Muscle of back (tissue), 11 donors: ENCODE results near the gene GP1BB. TPM values are rescaled to one million over a fixed set of nuclear protein-coding genes. Genes with fewer than 3 reads are reported as not detected.

Source experiments
- DNase-seq, 3 donors: peaks; one replicate each; pipeline versions ENCODE4 v3.0.0 to v3.0.0-alpha.2; 2013
- polyA plus RNA-seq, 10 donors: library from polyadenylated mRNA; unstranded; fragments of 120-200 nt; gene quantifications; one replicate each; pipeline ENCODE4 v1.2.1, GENCODE V29; 2013; ENCODE audit not compliant: insufficient read length in 10 of 10

GP1BB gene
- polyA plus RNA-seq, 10 donors, result 4.2 to 15.9 (median 12.4) TPM

DNA sequence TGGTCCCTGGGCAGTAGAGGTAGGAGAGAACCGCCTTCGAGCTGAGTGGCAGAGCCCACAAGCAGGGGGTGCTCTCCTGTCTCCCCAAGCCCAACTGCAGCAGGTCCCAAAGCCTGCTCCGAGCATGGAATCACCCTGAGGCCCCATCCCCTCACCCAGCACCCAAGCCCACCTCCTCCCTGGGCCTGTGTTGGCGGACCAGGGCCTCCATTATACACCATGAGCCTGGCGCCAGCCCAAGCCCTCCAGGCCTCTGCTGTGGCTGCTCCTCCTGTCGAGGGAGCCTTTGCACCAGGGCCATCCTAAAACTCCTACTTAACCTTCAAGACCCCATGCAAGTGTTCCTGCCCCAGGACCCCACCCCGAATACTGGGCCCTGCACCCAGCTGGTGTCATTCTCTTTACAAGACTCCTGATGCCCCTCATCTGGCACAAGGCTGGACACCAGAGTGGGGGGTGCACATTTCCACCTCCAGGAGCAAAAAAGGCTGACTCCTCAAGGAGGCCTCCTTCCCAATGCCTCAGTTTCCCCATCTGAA lies 16.6 kb downstream of the GP1BB start:
- DNase-seq, result no peak

GRCh38 chr22:19740586-19740985 lies 17.2 kb downstream of the GP1BB start:
- DNase-seq, result no peak

DNA sequence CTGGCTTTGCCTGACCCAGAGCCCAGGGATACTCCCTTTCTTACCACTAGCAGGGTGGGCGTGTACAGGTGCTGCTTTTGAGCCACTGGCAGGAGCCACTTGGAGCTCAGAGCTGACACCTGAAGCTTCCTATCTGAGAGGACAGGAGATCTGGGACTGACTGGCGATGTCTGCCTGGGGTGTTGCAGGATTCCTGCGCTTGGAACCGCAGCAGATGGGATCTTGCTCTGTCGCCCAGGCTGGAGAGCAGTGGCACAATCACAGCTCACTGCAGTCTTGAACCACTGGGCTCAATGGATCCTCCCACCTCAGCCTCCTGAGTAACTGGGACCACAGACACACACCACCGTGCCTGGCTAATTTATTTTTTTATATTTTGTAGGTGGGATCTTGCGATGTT lies 17.7 kb downstream of the GP1BB start:
- no peak for DNase-seq

DNA sequence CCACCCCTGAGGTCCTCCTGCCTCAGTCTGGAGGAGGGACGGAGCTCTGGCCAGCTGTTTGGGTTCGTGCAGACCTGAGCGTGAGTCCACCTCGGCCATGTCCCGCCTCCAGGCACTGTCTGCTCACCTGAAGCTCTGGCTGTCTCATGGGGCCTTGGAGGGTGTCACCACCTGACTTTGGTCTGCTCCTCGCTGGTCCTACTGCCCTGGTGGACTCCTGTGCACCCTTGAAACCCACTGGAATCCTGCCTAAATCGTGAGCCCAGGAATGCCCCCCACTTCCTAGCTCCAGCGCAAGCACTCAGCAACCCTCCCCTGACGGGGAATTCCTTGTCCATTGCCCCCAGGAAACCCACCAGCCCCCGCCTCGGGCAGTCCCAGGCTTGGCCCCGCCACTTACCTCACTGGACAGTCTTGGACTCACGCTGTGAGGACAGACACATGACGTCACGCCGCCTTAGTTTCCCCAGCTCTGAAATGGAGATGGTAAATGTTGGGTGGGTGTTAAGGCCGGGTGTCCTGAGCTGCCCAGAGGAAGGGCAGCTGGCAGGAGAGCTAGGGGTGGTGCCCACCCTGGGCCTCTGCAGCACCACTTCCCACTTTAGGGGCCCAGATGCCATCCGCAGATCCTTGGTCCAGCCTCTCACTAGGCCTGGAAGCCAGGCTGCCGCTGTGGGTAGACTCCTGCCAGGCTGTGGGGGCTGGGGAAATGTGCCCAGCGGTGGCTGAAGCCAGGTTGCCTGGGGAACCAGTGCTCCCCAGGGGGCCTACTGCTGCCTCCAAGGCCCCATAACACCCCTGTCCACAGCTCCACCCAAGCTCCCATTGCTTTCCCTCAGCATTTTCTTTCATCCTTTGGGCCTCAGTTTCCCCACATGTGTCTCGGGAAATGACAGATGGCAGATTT lies 19.1 kb downstream of the GP1BB start:
- no peak for DNase-seq

DNA sequence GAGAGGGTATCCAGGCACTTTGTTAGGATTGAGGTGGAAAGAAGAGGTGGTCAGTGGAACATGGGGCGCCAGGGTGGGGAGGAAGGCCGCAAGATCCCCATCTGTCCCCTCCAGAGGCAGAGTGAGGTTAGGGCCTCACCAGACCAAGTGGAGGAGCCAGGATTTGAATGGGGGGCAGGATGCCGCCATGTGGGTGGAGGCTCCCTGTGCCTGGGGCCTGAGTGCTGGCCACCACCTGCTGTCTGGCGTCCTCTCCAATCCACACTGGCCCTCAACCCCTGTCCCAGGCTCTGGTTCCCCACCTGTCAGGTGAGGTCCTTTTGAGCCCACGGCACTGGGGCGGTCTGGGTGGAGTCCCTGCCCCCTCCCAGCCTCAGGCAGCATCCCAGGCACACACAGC lies 19.7 kb downstream of the GP1BB start:
- DNase-seq, result no peak

DNA sequence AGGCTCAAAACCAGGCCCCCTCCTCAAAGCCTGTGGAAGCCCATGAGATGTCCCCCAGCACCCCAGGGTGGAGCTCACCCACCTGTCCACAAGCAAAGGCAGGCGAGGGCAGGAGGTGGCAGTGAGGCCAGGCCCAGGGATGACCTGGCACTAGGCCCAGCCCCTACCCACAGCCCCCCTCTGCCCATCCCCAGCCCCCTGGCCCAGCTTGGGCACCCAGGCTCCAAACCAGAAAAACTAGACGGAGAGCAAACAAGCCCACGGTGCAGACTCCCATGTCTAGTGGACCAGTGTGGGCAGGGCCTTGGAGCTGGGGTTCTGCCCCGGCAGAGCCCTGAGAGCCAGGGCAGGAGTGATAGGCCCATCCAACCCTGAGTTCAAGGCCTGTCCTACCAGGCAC lies 20.3 kb downstream of the GP1BB start:
- DNase-seq, result no peak

DNA sequence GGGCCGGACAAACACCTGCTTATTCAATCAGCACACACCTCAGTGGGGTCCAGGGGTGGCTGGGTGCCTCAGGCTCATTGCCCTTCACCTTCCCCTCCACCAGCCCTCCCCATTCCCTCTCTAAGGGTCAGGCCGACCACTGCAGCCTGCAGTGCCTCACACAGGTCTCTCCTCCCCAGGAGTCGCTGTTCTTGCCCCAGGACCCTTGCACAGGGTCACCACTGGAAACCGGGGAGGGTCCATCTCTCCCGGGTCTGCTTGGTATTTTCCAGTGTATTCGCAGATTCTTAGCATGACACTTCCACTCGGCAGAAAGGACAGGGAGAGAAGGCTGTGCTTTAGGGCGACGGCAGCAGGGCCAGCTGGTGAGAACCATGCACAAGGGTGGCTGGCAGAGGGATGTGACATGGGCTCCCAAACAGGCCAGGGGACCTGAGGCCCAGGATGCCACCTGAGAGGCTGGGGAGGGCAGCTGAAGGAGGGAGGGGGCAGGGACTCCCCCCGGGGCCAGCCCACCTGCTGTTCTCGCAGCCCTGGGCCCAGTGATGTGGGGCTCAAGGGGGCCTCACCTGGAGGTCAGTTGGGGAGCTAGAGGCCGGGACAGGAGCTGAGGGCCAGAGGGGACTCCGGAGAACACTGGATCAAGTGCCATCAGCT lies 21.1 kb downstream of the GP1BB start:
- no peak for DNase-seq

DNA sequence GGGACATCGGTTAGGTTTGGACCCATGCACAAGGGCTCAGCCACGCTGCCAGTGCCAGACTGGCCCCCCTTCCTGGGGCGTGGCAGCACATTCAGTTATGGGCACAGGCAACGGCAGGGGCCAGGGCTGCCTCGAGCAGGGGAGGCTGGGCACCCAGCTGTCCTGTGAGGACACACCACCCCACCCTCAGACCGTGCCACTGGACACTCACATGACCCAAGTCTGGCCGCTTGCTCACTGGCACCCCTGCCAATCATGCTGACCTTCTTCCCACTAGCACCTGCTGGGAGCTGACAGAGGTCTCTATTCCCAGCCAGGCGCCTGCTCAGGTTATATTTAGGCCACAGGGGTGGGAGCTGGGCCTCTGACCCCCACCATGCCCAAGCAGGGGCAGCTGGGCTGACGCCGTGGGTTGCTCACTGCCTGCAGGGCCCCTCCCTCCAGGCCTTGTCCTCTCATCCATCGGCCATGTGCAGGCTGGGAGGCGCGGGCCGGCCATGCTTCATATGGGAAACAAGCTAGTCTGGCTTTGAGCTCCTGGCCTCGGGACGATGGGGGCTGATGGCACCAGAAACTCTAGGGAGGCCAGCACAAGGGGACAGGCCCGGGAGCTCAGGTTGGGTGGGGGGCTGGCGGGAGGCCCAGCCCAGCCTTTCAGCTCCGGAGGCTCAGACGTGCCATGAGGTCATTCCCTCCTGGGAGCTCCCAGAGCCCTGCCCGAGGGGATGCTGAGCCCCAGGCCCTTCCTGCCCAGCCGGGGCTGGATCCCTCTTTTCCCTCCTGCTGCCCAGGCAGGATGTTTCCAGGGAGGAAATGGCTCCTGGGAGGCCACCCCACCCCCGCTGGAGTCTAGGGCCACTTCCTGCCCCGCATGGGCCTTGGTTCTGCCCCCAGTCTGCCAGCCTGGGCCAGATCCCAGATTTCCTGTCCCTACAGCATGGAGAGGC lies 22.1 kb downstream of the GP1BB start:
- DNase-seq, result peak; percentile 67 to 80 (median 70)

DNA sequence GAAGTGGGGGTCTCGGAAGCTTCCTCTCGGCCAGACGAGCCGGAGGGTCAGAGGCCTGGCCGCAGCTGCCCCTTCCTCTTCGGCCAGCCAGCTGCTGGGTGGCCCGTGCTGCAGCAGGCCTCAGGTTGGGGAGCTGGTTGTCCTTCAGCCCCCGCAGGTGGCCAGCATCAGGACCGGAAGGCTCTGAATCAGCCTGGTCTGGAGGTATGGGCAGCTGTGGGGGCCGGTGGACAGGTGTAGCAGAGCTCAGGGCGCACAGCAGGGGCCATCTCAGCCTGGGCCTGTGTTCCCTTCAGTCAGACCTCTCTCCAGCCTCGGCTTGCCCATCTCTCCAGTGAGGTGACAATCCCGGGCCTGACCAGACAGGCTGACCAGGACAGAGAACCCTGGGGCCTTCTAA lies 23.4 kb downstream of the GP1BB start:
- DNase-seq, result no peak

DNA sequence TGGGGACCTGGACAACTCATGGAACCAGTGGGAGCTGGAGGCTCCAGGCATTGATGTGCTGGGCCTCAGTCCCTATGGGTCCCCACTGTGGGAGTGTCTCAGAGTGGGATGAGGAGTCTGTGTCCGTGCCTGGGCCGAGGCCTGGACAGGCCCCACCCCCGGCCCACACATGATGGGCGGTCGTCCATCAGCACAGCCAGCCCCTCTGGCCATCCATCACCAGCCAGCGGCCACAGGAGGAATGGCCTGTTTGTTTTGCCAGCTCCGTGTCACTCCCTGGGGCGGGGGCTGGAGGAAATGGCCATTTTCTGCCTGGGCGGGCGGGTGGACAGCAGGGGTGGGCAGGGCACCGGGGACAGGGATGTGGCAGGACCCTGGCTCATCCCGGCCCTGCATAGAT lies 24.2 kb downstream of the GP1BB start:
- no peak for DNase-seq

DNA sequence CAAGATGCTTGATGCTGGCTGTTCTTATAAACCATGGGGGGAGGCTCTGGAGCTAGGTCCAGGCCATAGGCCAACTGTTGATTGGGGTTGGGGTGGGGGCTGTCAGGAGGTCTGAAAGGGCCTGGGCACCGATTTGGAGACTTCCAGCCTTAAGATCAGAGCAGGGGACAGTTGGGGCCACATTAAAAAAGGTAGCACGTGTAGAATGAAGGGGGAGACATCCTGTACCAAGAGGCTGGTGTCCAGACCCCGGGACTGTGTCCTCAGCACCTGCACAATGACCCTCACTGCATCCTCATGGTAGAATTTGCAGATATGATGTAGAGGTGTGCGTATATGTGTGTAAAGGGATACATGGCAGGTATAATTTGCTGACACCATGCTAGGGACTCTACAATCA lies 24.8 kb downstream of the GP1BB start:
- DNase-seq, result no peak

- DNase-seq, result no peak
These were observed 25.8 kb downstream of the GP1BB start for GRCh38 chr22:19748991-19749664.

DNA sequence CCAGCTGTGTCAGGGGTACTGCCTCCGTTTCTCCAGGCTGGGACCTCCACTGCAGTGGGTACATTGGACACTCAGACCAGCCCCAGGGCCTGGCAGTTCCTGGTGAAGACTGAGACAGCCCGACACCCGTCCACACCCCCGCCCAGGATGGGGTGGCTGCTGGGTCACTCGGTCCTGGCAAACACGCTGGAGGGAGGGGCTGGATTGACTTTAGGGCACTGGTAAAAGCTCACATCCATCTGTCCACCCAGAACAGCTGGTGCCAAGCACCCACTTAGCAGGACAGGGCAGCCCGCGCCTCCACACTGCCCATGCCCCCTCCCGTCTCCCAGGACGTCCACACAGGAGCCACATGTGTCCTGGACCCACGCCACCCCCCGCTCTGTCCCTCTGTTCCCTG lies 26.5 kb downstream of the GP1BB start:
- peak in 1 of 3 donors; percentile 47 for DNase-seq

GRCh38 chr22:19750507-19751490 lies 27.5 kb downstream of the GP1BB start:
- DNase-seq, result no peak

- no peak for DNase-seq
These were observed 28.3 kb downstream of the GP1BB start for GRCh38 chr22:19751497-19752245.

DNA sequence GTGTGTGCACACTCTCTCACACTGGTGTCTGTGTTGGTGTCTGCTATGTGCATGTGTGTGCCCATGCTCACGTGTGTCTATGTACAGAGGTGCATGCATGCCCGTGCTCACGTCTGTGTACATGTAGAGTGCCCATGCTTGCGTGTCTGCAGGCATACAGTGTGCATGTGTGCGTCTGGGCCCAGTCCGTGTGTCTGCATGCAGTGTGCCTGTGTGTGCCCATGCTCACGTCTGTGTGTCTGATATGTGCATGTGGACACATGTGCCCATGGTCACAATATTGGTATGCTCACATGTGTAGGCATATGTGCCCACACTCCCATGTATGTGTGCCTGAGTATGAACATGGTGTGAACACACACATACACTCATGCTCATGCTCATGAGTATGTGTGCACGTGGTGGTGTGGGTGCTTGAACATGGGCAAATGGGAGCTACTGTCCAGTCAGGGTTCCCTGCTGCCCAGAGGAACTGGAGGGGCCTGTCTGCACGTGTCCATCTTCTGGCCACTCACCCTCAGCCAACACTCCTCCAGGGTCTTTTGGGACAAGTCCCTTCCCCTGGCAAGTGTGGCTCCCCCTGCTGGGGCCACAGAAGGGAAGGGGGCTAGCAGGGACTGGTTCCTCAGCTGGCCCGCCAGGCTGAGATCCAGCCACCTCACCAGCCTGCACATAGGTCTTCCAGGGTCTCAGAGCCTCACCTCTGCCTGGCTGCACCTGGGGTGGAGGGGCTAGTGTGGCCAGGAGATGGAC lies 29.9 kb downstream of the GP1BB start:
- DNase-seq, result no peak

- no peak for DNase-seq
These were observed 30.8 kb downstream of the GP1BB start for GRCh38 chr22:19753996-19754700.

DNA sequence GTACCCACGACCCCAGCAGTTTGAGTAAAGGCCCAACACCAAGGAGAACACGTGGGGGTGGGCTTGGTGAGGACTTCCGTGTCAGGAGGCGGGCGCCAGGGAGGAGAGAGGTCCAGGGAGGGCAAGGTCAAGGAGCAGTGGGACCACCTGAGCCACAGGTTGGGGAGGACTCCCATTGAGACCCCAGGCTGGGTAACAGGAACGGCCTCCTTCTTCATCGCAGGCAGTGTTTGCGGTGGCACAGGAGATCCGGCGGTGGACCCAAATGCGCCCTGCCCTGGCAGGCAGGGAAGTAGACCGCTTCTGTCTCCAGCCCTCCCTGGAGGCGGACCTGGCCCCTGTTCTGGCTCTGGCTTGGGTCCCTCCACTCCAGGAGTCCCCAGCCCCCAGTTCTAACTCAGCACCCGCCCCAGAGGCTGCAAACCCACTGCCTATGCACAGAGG lies 31.4 kb downstream of the GP1BB start:
- DNase-seq, result no peak
